Activated naive CD8-positive, alpha-beta T cell treated with anti-CD3 and anti-CD28 coated beads, Interleukin-2, amount 50 U/mL, for 24 hours (primary cell): ENCODE results near the gene TOB2.
A peak's percentile ranks its signal among the peaks of the same experiment; 100 is the strongest.
"Not testable (repeated sequence)": the region's sequence is repeated elsewhere in the genome, so short reads cannot be mapped to it uniquely, and the experiment has no call there.

Experiments used
- ATAC-seq: fragments of 150-1000 bp; cut with Tn5 transposase; one replicate; pipeline ENCODE4 v1.10.0; 2021
- DNase-seq: peaks from one replicate; pipeline ENCODE4 v3.0.0; 2021
- H3K27ac Mint-ChIP-seq: one replicate; pipeline ENCODE4 v1.8.0; 2021; ENCODE audit warnings: mild to moderate bottlenecking, mixed read lengths
- H3K27me3 Mint-ChIP-seq: one replicate; pipeline ENCODE4 v1.8.0; 2021; ENCODE audit warnings: mixed read lengths
- H3K36me3 Mint-ChIP-seq: one replicate; pipeline ENCODE4 v1.8.0; 2021; ENCODE audit warnings: low read depth, mixed read lengths
- H3K4me1 Mint-ChIP-seq: one replicate; pipeline ENCODE4 v1.8.0; 2021; ENCODE audit warnings: mixed read lengths
- H3K4me3 Mint-ChIP-seq: one replicate; pipeline ENCODE4 v1.8.0; 2021; ENCODE audit warnings: mild to moderate bottlenecking, moderate library complexity, mixed read lengths
- H3K9me3 Mint-ChIP-seq: one replicate; pipeline ENCODE4 v1.8.0; 2021; ENCODE audit warnings: mixed read lengths

The TOB2 gene

GRCh38 chr22:41478473-41478872 lies 31.9 kb upstream of the TOB2 start:
- Mint-ChIP-seq H3K9me3 (no peaks in the 10 kb centered on the region), H3K4me1 (peaks cover 52% of the 10 kb centered on the region), H3K27ac (peak overlapping the region; percentile 71), H3K36me3 (peaks cover 4% of the 10 kb centered on the region), H3K4me3 (no peak overlapping the region), H3K27me3 (no peaks in the 10 kb centered on the region)
- no peak for ATAC-seq
- DNase-seq = no peak

DNA sequence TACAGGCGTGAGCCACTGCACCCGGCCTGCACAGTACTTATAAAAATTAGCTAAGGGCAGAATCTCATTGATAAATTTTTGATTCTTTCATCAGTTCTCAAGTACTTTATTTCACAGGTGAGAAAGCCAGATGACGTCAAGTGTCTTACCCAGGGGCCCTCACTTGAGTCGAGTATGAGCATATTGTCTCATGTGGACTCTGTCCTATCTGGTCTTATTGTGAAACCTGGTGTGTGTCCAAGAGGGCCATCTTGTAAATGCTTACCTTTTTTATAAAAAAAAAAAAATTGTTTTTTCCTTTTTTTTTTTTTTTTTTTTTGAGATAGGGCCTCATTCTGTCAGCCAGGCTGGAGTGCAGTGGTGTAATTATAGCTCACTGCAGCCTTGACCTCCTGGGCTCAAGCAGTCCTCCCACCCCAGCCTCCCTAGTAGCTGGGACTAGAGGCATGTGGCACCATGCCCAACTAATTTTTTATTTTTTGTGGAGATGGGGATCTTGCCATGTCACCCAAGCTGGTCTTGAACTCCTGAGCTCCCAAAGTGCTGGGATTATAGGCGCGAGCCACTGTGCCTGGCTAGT lies 28.4 kb upstream of the TOB2 start:
- H3K4me1 Mint-ChIP-seq = peaks cover 51% of the 10 kb centered on the region
- no peaks in the 10 kb centered on the region for H3K9me3 Mint-ChIP-seq
- H3K36me3 Mint-ChIP-seq = peaks cover 8% of the 10 kb centered on the region
- no peak for DNase-seq
- no peak for ATAC-seq
- no peaks in the 10 kb centered on the region for H3K27me3 Mint-ChIP-seq
- no peak overlapping the region for H3K4me3 Mint-ChIP-seq
- no peak overlapping the region for H3K27ac Mint-ChIP-seq

DNA sequence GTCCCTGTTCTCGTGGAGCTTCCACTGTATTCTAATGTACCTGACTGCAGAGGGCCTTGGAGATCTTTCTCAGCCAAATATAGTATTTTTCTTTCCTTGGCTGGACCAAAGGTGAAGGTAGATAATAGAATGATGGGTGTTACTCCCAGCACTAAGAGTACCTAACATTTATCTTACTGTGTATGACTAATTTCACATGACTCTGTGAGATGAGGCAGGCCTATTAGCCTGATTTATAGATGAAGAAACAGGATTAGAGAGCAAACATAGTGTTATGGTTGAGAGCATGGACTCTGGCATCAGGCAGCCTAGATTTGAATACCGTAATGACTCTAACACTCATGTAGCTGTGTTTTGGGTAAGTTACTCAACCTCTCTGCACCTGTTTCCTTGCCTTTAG lies 25.0 kb upstream of the TOB2 start:
- H3K36me3 Mint-ChIP-seq = peaks cover 27% of the 10 kb centered on the region
- H3K27ac Mint-ChIP-seq = peak overlapping the region; percentile 71
- no peaks in the 10 kb centered on the region for H3K27me3 Mint-ChIP-seq
- H3K4me1 Mint-ChIP-seq = peaks cover 52% of the 10 kb centered on the region
- no peak overlapping the region for H3K4me3 Mint-ChIP-seq
- no peak for ATAC-seq
- DNase-seq = no peak
- no peaks in the 10 kb centered on the region for H3K9me3 Mint-ChIP-seq

GRCh38 chr22:41470886-41471285 lies 24.3 kb upstream of the TOB2 start:
- Mint-ChIP-seq H3K36me3 (peaks cover 34% of the 10 kb centered on the region), H3K27me3 (no peaks in the 10 kb centered on the region), H3K4me1 (peaks cover 54% of the 10 kb centered on the region), H3K27ac (peak overlapping the region; percentile 71), H3K4me3 (peak overlapping the region; percentile 86), H3K9me3 (no peaks in the 10 kb centered on the region)
- no peak for DNase-seq
- no peak for ATAC-seq

DNA sequence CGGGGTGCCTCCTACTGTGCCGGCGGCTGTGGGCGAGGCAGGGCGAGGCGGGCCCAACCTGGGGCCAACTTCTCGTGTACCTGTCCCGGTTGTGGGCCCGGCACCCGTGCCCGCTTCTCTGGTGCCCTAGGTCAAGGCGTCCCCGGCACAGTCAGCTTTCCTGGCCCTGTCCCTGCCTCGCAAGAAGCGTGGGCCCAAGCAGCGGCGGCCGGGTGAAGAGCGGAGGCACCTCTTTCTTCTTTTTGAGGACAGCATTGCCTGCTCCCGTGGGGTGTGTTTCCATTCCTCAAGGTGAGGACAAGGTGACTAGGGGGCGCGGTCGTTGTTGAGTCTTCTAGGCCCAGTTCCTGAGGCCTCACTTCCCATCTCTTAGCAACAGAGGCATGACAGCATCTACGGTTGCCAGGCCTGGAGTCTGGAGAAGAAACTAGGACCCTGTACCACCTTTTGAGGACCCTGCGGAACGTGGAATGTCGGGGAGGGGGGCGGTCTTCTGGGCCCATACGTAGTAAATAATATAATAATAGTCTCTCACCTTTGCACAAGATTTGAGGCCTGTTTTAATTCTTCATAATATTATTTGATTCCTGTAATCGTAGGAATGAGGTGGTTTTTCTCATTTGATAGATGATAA lies 22.7 kb upstream of the TOB2 start:
- peak overlapping the region; percentile 100 for H3K27ac Mint-ChIP-seq
- no peaks in the 10 kb centered on the region for H3K9me3 Mint-ChIP-seq
- peak; percentile 18 for ATAC-seq
- peak; percentile 48 for DNase-seq
- peaks cover 42% of the 10 kb centered on the region for H3K36me3 Mint-ChIP-seq
- H3K27me3 Mint-ChIP-seq = no peaks in the 10 kb centered on the region
- H3K4me1 Mint-ChIP-seq = peaks cover 59% of the 10 kb centered on the region
- peak overlapping the region; percentile 86 for H3K4me3 Mint-ChIP-seq

GRCh38 chr22:41468381-41469217 lies 22.0 kb upstream of the TOB2 start, which contains the start of the genes ACO2 and PHF5A:
Gene ACO2, plus strand, starts transcription at chr22:41469117. Its CDS starts 30 bp downstream, at chr22:41469147.
Gene PHF5A, minus strand, starts transcription at chr22:41468692. Its CDS starts 39 bp downstream, at chr22:41468653.
- DNase-seq = peak; percentile 99
- Mint-ChIP-seq H3K4me3 (peak within 1 kb of the TSS; percentile 86), H3K27ac (peak within 1 kb of the TSS; percentile 100), H3K9me3 (no peaks in the 10 kb centered on the region), H3K36me3 (peaks cover 49% of the 10 kb centered on the region), H3K4me1 (peaks cover 59% of the 10 kb centered on the region), H3K27me3 (no peaks in the 10 kb centered on the region)
- peak; percentile 94 for ATAC-seq

GRCh38 chr22:41461901-41462300 lies 15.3 kb upstream of the TOB2 start:
- H3K4me3 Mint-ChIP-seq = no peak overlapping the region
- H3K36me3 Mint-ChIP-seq = peaks cover 57% of the 10 kb centered on the region
- no peak overlapping the region for H3K27ac Mint-ChIP-seq
- DNase-seq = no peak
- no peak for ATAC-seq
- no peaks in the 10 kb centered on the region for H3K27me3 Mint-ChIP-seq
- H3K4me1 Mint-ChIP-seq = peaks cover 22% of the 10 kb centered on the region
- H3K9me3 Mint-ChIP-seq = no peaks in the 10 kb centered on the region

DNA sequence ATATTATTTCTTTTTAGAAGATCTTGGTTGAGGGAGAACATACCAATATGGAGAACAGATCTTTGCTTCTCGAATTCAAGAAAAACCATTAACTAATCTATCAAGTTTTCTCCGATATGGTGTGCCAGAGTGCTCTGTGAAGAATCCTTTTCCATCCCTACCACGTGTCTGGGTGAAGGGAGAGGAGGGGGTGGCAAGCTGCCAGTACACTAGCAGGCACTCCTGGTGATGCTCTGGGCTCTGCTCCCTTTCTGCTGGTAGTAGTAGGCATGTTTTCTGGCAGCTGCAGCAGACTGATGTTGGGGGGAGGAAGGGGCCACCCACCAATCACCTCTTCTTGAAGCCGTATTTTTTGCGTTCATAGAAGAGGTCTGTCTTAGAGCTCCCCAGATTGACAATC lies 13.5 kb upstream of the TOB2 start:
- peaks cover 46% of the 10 kb centered on the region for H3K36me3 Mint-ChIP-seq
- not testable (repeated sequence) for H3K27me3 Mint-ChIP-seq, H3K4me3 Mint-ChIP-seq, H3K9me3 Mint-ChIP-seq, H3K27ac Mint-ChIP-seq, DNase-seq, ATAC-seq
- peaks cover 12% of the 10 kb centered on the region for H3K4me1 Mint-ChIP-seq

DNA sequence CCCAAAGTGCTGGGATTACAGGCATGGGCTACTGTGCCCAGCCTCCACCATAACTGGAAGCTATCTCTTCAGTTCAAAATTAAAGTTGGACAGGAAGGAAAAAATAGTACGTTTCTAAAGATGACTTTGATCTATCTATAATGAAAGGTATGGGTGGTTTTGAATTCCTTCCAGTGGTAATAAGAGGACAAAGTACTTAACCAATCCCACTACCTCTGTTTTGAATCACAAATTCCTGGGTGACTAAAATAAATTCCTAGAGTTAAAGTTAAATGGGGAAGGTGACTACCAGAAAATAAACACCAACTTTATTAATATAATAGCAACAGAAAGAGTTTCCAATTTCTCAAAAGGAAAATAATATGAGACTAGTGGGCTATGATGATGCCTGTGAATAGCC lies 12.8 kb upstream of the TOB2 start:
- DNase-seq = no peak
- Mint-ChIP-seq H3K36me3 (peaks cover 40% of the 10 kb centered on the region), H3K27me3 (no peaks in the 10 kb centered on the region), H3K9me3 (no peaks in the 10 kb centered on the region), H3K4me3 (no peak overlapping the region), H3K27ac (no peak overlapping the region), H3K4me1 (peaks cover 8% of the 10 kb centered on the region)
- ATAC-seq = no peak

DNA sequence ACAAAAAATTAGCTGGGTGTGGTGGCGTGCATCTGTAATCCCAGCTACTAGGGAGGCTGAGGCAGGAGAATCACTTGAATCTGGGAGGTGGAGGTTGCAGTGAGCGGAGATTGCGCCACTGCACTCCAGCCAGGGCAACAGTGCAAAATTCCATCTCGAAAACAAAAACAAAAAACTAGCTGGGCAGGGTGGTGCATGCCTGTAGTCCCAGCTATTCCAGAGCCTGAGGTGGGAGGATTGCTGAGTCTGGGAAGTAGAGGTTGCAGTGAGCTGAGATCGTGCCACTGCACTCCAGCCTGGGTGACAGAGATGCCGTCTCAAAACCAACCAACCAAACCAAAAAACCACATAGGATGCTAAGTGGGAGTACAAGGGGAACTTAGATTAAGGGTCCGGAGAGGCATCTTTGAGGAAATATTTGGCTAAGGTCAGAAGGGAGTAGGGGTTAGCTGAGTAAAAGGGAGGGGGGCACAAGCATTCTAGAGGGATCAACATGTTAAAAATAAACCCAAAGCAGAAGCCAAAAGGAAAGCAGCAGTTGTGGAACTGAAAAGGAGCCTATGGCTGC lies 11.6 kb upstream of the TOB2 start:
- peak overlapping the region; percentile 64 for H3K27ac Mint-ChIP-seq
- H3K4me3 Mint-ChIP-seq = no peak overlapping the region
- ATAC-seq = no peak
- no peaks in the 10 kb centered on the region for H3K9me3 Mint-ChIP-seq
- peaks cover 6% of the 10 kb centered on the region for H3K4me1 Mint-ChIP-seq
- peaks cover 32% of the 10 kb centered on the region for H3K36me3 Mint-ChIP-seq
- no peak for DNase-seq
- H3K27me3 Mint-ChIP-seq = no peaks in the 10 kb centered on the region

DNA sequence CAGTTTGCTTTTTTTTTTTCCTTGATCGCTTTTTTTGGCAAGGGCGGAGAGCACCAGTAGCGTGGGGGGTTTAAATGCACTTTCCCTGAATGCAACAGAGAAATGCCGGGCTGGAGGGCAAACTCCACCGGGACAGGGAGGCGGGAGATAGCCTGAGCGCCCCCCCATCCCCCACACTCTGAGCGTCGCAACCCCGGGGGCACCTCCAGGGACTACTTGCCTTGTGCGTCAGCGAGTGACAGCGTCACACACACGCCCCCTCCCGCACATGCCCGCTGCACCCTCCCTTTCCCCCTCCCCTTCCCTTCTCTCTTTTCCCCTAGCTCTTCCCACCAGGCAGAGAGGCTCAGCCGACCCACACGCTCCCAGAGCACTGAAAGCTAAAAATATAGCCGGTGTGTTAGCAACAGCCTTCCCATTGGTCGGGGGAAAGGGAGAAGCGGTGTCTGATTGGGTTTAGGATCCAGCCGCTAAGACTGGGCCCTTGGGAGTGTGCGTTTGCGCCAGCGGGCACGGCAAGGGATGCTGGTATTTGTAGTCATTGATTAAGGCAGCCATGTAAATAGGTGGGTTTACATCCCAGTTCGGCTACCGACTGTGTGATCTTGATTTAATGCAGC lies 1.7 kb upstream of the TOB2 start:
- no peaks in the 10 kb centered on the region for H3K9me3 Mint-ChIP-seq
- peaks cover 23% of the 10 kb centered on the region for H3K4me1 Mint-ChIP-seq
- DNase-seq = peak; percentile 90
- H3K27ac Mint-ChIP-seq = peak overlapping the region; percentile 96
- H3K36me3 Mint-ChIP-seq = peaks cover 18% of the 10 kb centered on the region
- ATAC-seq = peak; percentile 80
- peak overlapping the region; percentile 96 for H3K4me3 Mint-ChIP-seq
- H3K27me3 Mint-ChIP-seq = no peaks in the 10 kb centered on the region

DNA sequence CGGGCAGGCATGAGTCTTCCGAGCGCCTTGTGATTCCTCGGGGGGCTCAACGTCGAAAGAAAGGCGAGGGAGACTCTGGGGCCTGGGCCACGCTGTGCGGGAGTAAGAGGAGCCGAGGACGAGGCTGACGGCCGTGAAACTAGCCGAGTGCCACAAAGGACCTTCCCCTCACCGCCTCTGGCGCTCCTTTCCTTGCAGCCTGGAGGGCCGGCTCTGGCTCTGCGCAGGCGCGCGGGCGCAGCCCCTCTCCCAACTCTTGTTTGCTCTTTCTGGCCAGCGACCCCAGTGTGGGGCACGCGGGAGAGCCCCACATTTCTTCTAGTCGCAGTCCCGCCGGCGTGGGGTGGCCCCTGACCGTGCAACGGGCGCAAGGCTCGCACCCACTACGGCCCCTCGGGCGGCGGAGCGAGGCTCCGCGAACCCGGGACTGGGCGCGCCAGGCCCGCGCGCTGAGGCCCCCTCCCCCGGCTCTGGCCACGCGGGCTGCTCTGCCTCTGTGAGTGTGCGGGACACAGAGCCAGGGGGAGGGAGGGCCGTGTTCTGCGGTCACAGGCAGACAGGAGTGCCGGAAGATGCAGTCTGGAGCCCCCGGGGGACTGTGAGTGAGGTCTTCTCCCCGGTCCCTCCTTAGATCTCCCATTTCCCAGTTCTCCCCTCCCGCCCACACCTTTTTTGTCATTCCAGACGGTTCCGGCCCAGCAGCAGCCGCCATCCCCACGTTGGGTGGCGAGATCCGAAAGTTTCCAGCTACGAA lies 1.0 kb upstream of the TOB2 start:
- peak overlapping the region; percentile 96 for H3K27ac Mint-ChIP-seq
- H3K4me3 Mint-ChIP-seq = peak overlapping the region; percentile 96
- H3K4me1 Mint-ChIP-seq = peaks cover 30% of the 10 kb centered on the region
- H3K27me3 Mint-ChIP-seq = no peaks in the 10 kb centered on the region
- no peaks in the 10 kb centered on the region for H3K9me3 Mint-ChIP-seq
- peak; percentile 67 for DNase-seq
- H3K36me3 Mint-ChIP-seq = peaks cover 22% of the 10 kb centered on the region
- ATAC-seq = peak; percentile 2

- Mint-ChIP-seq H3K36me3 (peaks cover 25% of the 10 kb centered on the region), H3K9me3 (no peaks in the 10 kb centered on the region), H3K27ac (peak overlapping the region; percentile 96), H3K27me3 (no peaks in the 10 kb centered on the region), H3K4me1 (peaks cover 35% of the 10 kb centered on the region), H3K4me3 (peak overlapping the region; percentile 96)
- no peak for DNase-seq
- no peak for ATAC-seq
Observed at GRCh38 chr22:41446057-41446501, 522 bp downstream of the TOB2 start.
